ENCODE results near the gene ACOX1. TPM values are rescaled to one million over a fixed set of nuclear protein-coding genes. Genes with fewer than 3 reads are reported as not detected.

The ACOX1 gene
- total RNA-seq, 1 experiment from 2014 or later, result 39.5 TPM

DNA sequence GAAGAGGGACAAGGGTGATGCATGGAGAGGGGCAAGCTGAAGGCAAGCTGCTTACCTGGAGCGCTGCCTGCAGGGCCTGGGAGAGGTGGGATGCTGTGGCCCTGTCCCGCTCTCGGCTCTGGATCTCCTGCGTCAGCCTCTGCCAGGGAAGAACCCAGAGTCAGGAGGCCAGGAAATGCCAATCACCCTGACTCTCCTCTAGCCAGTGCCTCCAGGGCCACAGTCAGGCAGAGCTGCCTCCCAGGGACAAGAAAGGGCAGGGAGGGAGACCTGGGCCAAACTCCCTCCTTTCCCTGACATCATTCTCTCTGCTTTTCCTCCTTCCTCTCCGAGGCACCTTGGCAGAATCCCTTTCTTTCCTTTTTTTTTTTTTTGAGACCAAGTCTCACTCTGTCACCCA lies 33.0 kb upstream of the ACOX1 start:
- intact Hi-C loops (cut with micrococcal nuclease; ENCODE audit: unreplicated experiment), result loop anchor here (10.0 kb wide), 1 partner anchor 63 kb away; the partner anchor contains the start of genes GALR2, SRP68 and ZACN
- POLR2A ChIA-PET (ENCODE audit: low non-redundant PET), result no interaction called here
- CTCF ChIA-PET, result interaction anchor here (1.3 to 1.4 kb wide), 2 partner anchors 9 to 12 kb away, joined by 3 read pairs; partner anchors contain the start of gene CDK3

DNA sequence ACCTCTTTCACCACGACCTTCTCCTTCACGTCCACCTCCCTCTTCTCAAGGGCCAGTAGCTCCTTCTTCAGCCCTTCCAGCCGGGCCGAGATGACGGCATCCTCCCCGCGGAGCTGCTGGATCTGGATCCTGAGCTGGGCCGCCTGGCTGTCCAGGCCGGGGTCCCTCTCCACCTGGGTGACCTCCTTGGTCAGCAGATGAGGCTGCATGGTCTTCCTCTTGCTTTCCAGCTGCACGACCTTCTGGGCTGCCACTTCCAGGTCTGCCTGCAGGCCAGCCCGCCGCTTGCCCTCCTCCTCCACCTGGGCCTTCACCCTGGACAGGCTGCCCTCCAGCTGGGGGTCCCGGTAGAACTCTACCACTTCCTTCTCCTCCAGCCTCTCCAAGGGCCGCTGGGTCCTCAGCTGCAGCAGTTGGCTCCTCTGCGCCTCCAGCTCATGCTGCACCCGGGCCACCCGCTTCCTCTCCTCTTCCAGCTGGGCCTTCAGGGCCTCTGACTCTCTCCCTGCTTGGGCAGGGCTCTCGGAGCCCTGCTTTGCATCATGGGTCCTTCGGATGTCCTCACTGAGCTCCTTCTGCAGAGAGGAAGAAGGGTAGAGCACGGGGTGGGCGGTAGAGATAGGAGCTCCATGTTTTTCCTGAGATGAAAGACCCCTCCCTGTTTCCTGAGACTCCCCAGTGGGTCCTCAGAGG lies 31.1 kb upstream of the ACOX1 start:
- intact Hi-C loops (cut with micrococcal nuclease; ENCODE audit: unreplicated experiment), result loop anchor here (10.0 kb wide), 1 partner anchor 65 kb away; the partner anchor contains the start of genes GALR2, SRP68 and ZACN
- ChIA-PET POLR2A (ENCODE audit: low non-redundant PET) (no interaction called here), CTCF (interaction anchor here (1.3 kb wide), 1 partner anchor 9 kb away, joined by 3 read pairs; the partner anchor contains the start of gene CDK3)
- H3K27ac ChIP-seq (ENCODE audit: low read depth, low read length, poor library complexity, severe bottlenecking), result no peak overlapping the region
- DNase-seq (ENCODE audit: low spot score), result no peak
- TF ChIP-seq EZH2 (IDR thresholded peaks at IDR 0.05; ENCODE audit: borderline replicate concordance, low read depth, low read length, poor library complexity, severe bottlenecking), result no peak
- TF ChIP-seq, protein P1, sequence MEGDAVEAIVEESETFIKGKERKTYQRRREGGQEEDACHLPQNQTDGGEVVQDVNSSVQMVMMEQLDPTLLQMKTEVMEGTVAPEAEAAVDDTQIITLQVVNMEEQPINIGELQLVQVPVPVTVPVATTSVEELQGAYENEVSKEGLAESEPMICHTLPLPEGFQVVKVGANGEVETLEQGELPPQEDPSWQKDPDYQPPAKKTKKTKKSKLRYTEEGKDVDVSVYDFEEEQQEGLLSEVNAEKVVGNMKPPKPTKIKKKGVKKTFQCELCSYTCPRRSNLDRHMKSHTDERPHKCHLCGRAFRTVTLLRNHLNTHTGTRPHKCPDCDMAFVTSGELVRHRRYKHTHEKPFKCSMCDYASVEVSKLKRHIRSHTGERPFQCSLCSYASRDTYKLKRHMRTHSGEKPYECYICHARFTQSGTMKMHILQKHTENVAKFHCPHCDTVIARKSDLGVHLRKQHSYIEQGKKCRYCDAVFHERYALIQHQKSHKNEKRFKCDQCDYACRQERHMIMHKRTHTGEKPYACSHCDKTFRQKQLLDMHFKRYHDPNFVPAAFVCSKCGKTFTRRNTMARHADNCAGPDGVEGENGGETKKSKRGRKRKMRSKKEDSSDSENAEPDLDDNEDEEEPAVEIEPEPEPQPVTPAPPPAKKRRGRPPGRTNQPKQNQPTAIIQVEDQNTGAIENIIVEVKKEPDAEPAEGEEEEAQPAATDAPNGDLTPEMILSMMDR (conservative IDR thresholded peaks at IDR 0.05; ENCODE audit: low read depth, low read length), result no peak
- H3K9me3 ChIP-seq (ENCODE audit: low read depth, low read length, poor library complexity, severe bottlenecking), result no peaks in the 10 kb centered on the region
- H3K4me1 ChIP-seq (ENCODE audit: insufficient read depth, low read length, poor library complexity, severe bottlenecking), result peaks cover 4% of the 10 kb centered on the region
- H3K4me3 ChIP-seq (ENCODE audit: low read depth, low read length, poor library complexity, severe bottlenecking), result no peak overlapping the region
- no peaks in the 10 kb centered on the region for H3K36me3 ChIP-seq (ENCODE audit: insufficient read depth, low read length, poor library complexity, severe bottlenecking)
- no peaks in the 10 kb centered on the region for H3K27me3 ChIP-seq (replicated peaks; ENCODE audit: insufficient read depth, low read depth, low read length, poor library complexity)
- no TSS peak for BruUV-seq (replicated peaks)

More for the DNA sequence above, 33.0 kb upstream of the ACOX1 start:
- BruUV-seq (replicated peaks), result no TSS peak
- no peaks in the 10 kb centered on the region for H3K27me3 ChIP-seq (replicated peaks; ENCODE audit: insufficient read depth, low read depth, low read length, poor library complexity)
- H3K4me1 ChIP-seq (ENCODE audit: insufficient read depth, low read length, poor library complexity, severe bottlenecking), result peaks cover 4% of the 10 kb centered on the region
- no peaks in the 10 kb centered on the region for H3K9me3 ChIP-seq (ENCODE audit: low read depth, low read length, poor library complexity, severe bottlenecking)
- no peak overlapping the region for H3K27ac ChIP-seq (ENCODE audit: low read depth, low read length, poor library complexity, severe bottlenecking)
- DNase-seq (ENCODE audit: low spot score), result no peak
- H3K4me3 ChIP-seq (ENCODE audit: low read depth, low read length, poor library complexity, severe bottlenecking), result no peak overlapping the region
- no peaks in the 10 kb centered on the region for H3K36me3 ChIP-seq (ENCODE audit: insufficient read depth, low read length, poor library complexity, severe bottlenecking)
- TF ChIP-seq, protein P1 (conservative IDR thresholded peaks at IDR 0.05; ENCODE audit: low read depth, low read length), result no peak
- no peak for TF ChIP-seq EZH2 (IDR thresholded peaks at IDR 0.05; ENCODE audit: borderline replicate concordance, low read depth, low read length, poor library complexity, severe bottlenecking)

DNA sequence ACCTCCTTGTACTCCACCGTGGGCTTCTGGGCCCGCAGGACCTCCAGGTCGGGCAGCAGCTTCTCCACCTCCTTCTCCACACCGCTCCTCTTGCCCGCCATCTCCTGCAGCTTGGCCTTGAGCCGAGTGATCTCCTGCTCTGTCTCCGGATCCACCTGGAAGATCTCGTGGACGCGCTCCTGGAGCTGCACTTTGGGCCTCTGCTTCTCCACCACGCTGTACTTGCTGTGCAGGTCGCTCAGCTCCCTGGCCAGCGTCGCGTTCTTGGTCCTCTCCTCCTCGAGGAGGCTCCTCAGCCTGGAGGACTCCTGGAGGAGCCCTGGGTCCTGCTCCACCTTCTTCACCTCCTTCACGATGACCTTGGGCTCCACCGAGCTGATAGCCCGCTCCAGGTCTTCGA lies 30.5 kb upstream of the ACOX1 start:
- TF ChIP-seq, protein P1 (conservative IDR thresholded peaks at IDR 0.05; ENCODE audit: low read depth, low read length), result no peak
- no peak for TF ChIP-seq EZH2 (IDR thresholded peaks at IDR 0.05; ENCODE audit: borderline replicate concordance, low read depth, low read length, poor library complexity, severe bottlenecking)
- POLR2A ChIA-PET (ENCODE audit: low non-redundant PET), result no interaction called here
- BruUV-seq (replicated peaks), result no TSS peak
- no peak overlapping the region for H3K4me3 ChIP-seq (ENCODE audit: low read depth, low read length, poor library complexity, severe bottlenecking)
- H3K9me3 ChIP-seq (ENCODE audit: low read depth, low read length, poor library complexity, severe bottlenecking), result no peaks in the 10 kb centered on the region
- no peak overlapping the region for H3K27ac ChIP-seq (ENCODE audit: low read depth, low read length, poor library complexity, severe bottlenecking)
- CTCF ChIA-PET, result no interaction called here
- intact Hi-C loops (cut with micrococcal nuclease; ENCODE audit: unreplicated experiment), result no loop called here
- no peak for DNase-seq (ENCODE audit: low spot score)
- H3K4me1 ChIP-seq (ENCODE audit: insufficient read depth, low read length, poor library complexity, severe bottlenecking), result peaks cover 2% of the 10 kb centered on the region
- peaks cover 5% of the 10 kb centered on the region for H3K36me3 ChIP-seq (ENCODE audit: insufficient read depth, low read length, poor library complexity, severe bottlenecking)
- no peaks in the 10 kb centered on the region for H3K27me3 ChIP-seq (replicated peaks; ENCODE audit: insufficient read depth, low read depth, low read length, poor library complexity)
